ENCODE data around the gene NT5DC1.
A peak's percentile ranks its signal among the peaks of the same experiment; 100 is the strongest.
"Not testable (repeated sequence)": the region's sequence is repeated elsewhere in the genome, so short reads cannot be mapped to it uniquely, and the experiment has no call there.

The NT5DC1 gene

GRCh38 chr6:116283191-116283590 is 182.5 kb downstream of the NT5DC1 start:
- H3K9me3 ChIP-seq: no peaks in the 10 kb centered on the region
- H3K4me1 ChIP-seq (ENCODE audit: control insufficient read depth in 1 of 2, insufficient read depth in 1 of 2, low read depth in 1 of 2, low read length in 1 of 2): peaks cover 20 to 26% of the 10 kb centered on the region in 2 experiments
- H3K36me3 ChIP-seq: no peaks in the 10 kb centered on the region
- no peak for TF ChIP-seq CTCF (IDR thresholded peaks at IDR 0.05)
- H3K27me3 ChIP-seq: no peaks in the 10 kb centered on the region
- H3K4me3 ChIP-seq (ENCODE audit: low read depth in 1 of 2, low read length in 1 of 2): no peak overlapping the region
- H3K27ac ChIP-seq: no peak overlapping the region

GRCh38 chr6:116284984-116285383 is 184.3 kb downstream of the NT5DC1 start:
- peaks cover 8 to 14% of the 10 kb centered on the region in 2 experiments for H3K4me1 ChIP-seq (ENCODE audit: control insufficient read depth in 1 of 2, insufficient read depth in 1 of 2, low read depth in 1 of 2, low read length in 1 of 2)
- H3K4me3 ChIP-seq (ENCODE audit: low read depth in 1 of 2, low read length in 1 of 2); H3K9me3 ChIP-seq; H3K27ac ChIP-seq; H3K36me3 ChIP-seq; H3K27me3 ChIP-seq: not testable (repeated sequence)

- no peak overlapping the region for H3K4me3 ChIP-seq (ENCODE audit: low read depth in 1 of 2, low read length in 1 of 2)
- H3K27ac ChIP-seq: no peak overlapping the region
- no peaks in the 10 kb centered on the region for H3K36me3 ChIP-seq
- no peaks in the 10 kb centered on the region for H3K27me3 ChIP-seq
- TF ChIP-seq CTCF (IDR thresholded peaks at IDR 0.05): no peak
- peaks cover 3 to 8% of the 10 kb centered on the region in 2 experiments for H3K4me1 ChIP-seq (ENCODE audit: control insufficient read depth in 1 of 2, insufficient read depth in 1 of 2, low read depth in 1 of 2, low read length in 1 of 2)
- no peaks in the 10 kb centered on the region for H3K9me3 ChIP-seq
Observed at GRCh38 chr6:116286773-116287358, 186.2 kb downstream of the NT5DC1 start.

GRCh38 chr6:116287689-116288282 is 187.1 kb downstream of the NT5DC1 start:
- no peak overlapping the region for H3K4me3 ChIP-seq (ENCODE audit: low read depth in 1 of 2, low read length in 1 of 2)
- peaks cover 3 to 8% of the 10 kb centered on the region in 2 experiments for H3K4me1 ChIP-seq (ENCODE audit: control insufficient read depth in 1 of 2, insufficient read depth in 1 of 2, low read depth in 1 of 2, low read length in 1 of 2)
- no peaks in the 10 kb centered on the region for H3K9me3 ChIP-seq
- H3K27me3 ChIP-seq: no peaks in the 10 kb centered on the region
- H3K36me3 ChIP-seq: no peaks in the 10 kb centered on the region
- TF ChIP-seq CTCF (IDR thresholded peaks at IDR 0.05): peak; percentile 91
- no peak overlapping the region for H3K27ac ChIP-seq

- no peaks in the 10 kb centered on the region for H3K9me3 ChIP-seq
- no peak for TF ChIP-seq CTCF (IDR thresholded peaks at IDR 0.05)
- no peak overlapping the region for H3K4me3 ChIP-seq (ENCODE audit: low read depth in 1 of 2, low read length in 1 of 2)
- no peak overlapping the region for H3K27ac ChIP-seq
- no peaks in the 10 kb centered on the region for H3K36me3 ChIP-seq
- H3K4me1 ChIP-seq (ENCODE audit: control insufficient read depth in 1 of 2, insufficient read depth in 1 of 2, low read depth in 1 of 2, low read length in 1 of 2): peaks cover 3 to 8% of the 10 kb centered on the region in 2 experiments
- no peaks in the 10 kb centered on the region for H3K27me3 ChIP-seq
Observed at GRCh38 chr6:116289876-116290275, 189.2 kb downstream of the NT5DC1 start.

- Histone ChIP-seq H3K9me3 (no peaks in the 10 kb centered on the region), H3K27ac (no peak overlapping the region), H3K4me1 (ENCODE audit: control insufficient read depth in 1 of 2, insufficient read depth in 1 of 2, low read depth in 1 of 2, low read length in 1 of 2) (peaks cover 3 to 8% of the 10 kb centered on the region in 2 experiments), H3K27me3 (no peaks in the 10 kb centered on the region), H3K4me3 (ENCODE audit: low read depth in 1 of 2, low read length in 1 of 2) (no peak overlapping the region), H3K36me3 (no peaks in the 10 kb centered on the region)
- no peak for TF ChIP-seq CTCF (IDR thresholded peaks at IDR 0.05)
Observed at GRCh38 chr6:116290799-116291198, 190.1 kb downstream of the NT5DC1 start.

Measured in neutrophil (primary cell).